Stimulated activated CD4-positive, alpha-beta T cell treated with anti-CD3 and anti-CD28 coated beads, Interleukin-4, amount 100 ng/mL, for 4 hours (primary cell): ENCODE measurements around the gene OCIAD1.
"Not testable (repeated sequence)": the region's sequence is repeated elsewhere in the genome, so short reads cannot be mapped to it uniquely, and the experiment has no call there.

ENCODE experiments used
- DNase-seq, 2 experiments: peaks; one replicate each; pipeline ENCODE4 v3.0.0-alpha.2; 2020

The OCIAD1 gene, protein sequence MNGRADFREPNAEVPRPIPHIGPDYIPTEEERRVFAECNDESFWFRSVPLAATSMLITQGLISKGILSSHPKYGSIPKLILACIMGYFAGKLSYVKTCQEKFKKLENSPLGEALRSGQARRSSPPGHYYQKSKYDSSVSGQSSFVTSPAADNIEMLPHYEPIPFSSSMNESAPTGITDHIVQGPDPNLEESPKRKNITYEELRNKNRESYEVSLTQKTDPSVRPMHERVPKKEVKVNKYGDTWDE

DNA sequence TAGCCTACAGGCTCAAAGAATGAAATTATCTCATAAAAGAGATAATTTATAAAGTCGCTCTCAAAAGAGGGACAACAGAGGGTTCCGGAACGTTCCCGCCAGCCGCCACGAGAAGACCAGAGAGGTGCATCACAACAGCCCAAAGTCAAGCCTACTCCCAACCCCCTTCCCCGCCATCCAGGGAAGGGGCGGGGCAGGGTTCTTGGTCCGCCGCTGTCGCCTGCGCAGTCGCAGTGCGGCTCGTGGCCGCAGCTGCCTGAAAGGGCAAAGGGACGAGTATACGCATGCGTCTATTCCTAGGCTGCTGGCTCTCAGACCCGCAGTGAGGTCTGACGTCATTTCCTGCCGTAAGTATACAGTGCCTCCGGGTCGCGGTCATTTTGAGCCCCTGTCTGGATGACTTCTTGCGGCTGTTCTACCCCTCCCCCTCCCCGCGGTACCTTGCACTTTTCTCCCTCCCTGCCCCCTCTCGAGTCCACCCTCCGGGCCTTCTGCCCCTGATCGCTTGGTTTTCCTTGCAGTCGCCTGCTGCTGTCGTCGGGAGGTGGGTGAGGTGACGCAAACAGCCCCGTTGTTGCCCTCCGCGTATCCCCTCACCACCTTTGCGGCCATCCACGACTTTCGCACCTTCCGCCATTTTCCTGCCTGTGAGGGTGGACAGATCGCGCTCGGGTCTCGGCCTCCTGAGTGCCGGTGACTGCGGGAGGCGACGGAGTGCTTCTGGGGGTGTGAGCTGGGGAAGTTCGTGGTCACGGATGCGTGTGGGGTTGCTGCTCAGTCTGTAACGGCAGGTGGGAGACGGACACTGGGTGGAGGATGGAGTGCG lies at the start of gene OCIAD1:
TSS of gene OCIAD1 (plus strand) at position 383 of the 826 bp plus-strand sequence. CDS start 1,537 bp downstream, outside the sequence.
- peak; percentile 84 to 96 for DNase-seq

DNA sequence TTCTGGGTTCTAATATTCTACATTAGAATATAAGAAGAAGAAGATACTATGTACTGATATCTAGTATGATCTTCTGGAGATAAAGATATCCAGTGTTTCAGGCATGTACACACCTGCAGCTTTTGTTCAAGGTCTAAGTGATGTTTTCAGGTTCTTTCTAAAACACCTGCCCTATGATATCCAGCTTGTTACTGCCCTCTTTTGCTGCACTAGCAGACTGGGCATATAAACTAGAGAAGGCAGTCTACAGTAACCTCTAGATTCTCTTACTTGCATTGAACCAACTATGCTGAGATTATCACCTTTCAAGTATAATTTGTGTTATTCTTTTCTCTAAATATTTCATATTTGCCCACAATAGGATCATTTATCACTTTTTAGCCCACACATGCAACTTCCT lies 48.9 kb upstream of the OCIAD1 start:
- no peak for DNase-seq

DNA sequence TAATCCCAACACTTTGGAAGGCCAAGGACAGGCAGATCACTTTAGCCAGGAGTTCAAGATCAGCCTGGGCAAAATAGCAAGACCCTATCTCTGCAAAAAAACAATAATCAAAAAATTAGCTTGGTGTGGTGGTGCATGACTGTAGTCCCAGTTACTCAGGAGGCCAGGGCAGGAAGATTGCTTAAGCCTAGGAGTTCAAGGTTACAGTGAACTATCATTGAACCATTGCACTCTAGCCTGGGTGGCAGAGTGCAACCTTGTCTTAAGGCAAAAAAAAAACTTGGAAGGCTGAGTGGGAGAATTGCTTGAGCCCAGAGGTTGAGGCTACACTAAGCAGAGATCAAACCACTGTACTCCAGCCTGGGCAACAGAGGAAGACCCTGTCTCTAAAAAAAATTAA lies 45.6 kb upstream of the OCIAD1 start:
- DNase-seq: no peak

DNA sequence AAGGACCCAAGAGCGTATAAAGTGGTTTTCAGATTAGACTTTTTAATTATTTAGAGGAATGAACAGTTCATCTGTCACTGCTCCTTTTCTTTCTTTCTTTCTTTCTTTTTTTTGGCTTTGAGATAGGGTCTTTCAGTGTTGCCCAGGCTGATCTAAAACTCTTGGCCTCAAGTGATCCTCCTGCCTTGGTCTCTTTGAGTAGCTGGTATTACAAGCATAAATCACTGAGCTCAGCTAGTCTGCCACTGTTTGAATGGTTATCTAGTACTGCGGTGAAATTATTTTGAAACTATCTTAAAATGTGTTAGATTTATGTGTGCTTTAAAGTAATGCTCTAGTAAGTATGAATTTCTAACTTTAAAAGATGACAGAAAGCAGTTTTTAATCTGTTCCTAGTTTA lies 44.3 kb upstream of the OCIAD1 start:
- DNase-seq: no peak

DNA sequence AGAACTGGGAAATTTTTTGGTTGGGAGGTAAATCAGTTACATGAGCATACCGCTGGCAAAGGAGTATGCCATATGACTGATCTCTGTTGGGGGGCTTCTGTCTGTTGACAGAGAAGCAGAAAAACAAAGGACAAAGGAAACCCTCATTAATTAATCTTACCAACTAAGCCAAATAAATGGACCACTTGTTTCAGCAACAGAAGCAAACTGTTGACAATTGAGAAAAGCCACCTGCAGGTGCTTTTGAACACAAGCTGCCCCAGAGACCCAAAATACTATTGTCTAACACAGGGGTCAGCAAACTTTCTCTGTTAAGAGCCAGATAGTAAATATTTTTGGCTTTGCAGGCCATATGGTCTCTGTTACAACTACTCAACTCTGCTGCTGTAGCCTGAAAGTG lies 43.8 kb upstream of the OCIAD1 start:
- no peak for DNase-seq

DNA sequence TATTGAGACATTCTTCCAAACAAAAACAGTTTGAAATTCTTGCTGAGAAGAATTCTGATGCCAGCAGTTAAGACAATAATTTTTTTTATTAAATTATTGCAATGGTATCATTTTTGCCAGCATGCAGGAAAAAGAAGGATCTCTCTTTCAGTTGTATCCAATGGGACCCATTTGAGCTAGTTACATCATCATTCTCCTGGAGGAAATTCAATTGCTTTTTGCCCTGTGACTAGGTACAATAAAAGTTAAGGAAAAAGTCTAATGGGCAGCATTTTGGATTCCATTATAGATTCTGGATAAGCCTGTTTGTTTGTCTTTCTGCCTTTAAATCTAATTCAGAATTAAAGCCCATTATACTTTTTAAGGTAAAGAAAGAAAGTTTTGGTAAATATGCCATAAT lies 40.3 kb upstream of the OCIAD1 start:
- no peak for DNase-seq

DNA sequence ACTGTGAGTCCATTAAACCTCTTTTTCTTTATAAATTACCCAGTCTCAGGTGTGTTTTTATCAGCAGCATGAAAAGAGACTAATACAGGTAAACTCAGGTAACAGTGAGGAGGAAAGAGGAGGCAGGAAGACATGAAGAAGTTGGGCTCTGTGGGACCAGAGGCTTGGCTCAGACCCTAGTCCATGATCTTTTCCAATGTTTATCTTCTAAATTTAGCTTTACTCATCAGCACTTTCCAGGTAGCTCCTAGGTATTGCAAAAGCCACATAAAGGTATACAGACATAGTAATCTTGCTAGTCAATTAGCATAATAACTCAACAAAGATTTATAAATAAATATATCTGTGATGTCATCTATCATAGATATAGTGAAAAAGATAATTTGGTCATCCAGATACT lies 39.6 kb upstream of the OCIAD1 start:
- DNase-seq: no peak

DNA sequence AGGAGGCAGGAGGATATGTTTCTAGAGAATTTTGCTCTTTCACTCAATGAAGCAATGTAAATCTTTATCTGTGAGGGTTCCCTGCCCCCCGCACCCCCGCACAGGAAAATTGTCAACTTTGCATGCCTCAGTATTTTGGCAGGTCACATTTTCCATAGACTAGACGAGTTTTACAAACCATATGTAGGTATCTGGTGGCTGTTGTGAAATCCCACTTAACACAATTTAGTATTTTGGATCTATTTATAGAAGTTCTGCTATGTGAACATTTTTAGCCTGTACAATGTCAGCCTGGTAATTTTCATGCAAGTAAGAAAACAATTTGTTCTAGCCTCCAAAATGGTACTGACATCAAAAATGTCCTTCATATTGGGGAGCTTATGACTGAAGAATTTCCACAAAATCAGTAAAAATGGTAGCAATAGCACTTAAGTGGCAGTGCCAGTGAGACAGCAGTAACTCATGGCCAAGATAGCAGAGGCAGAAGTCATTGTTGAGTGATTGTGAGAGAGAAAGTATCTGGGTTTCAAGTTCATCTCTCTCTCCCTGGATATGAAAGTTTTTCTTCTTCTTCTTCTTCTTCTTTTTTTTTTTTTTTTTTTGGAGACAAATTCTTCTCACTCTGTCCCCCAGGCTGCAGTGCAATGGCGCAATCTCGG lies 38.4 kb upstream of the OCIAD1 start:
- peak in 1 of 2 experiments; percentile 25 for DNase-seq

DNA sequence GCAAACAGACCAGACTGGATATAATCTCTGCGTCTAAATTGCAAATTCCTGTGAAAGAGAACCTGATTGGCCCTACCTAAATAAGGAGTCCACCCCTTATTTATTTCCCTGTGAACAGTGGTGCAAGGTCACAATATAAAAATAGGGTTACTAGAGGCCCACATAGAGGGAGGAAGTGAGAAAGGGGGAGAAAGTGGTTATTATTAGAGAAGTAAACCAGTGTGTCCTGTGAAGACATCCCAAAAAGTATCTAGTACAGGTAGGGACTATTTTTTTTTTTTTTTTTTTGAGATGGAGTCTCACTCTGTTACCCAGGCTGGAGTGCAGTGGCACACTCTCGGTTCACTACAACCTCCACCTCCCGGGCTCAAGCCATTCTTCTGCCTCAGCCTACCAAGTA lies 35.8 kb upstream of the OCIAD1 start:
- DNase-seq: no peak

DNA sequence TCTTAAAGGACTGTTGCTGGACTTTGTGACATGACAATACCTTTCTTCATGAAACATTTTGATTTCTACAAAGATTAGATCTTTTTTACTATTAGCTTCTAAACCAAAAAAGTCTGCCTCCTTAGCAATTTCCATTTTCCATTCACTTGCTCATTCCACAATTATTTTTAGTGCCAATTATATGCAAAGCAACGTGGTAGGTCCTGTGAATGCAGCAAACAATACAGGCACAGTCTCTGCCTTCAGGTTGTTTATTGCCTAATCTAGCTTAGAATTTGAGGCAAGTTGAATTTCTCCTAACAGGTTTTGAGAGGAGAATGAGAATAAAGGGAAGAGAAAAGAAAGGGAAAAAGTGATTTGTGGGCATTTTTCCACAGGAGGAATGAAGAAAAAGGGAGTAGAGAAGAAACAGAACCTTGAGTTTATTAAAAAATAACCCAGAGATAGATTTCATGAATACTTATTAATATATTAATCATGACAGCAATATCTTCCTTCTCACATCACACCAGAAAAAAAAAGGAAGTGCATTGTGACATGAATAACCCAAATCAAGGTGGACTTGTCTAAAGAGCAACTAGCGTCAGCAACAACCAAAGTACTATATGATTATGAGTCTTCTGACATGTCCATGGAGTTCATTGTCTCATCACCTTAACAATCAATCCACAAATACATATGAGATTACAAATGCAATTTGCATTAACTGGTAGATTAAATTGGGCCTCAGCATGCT lies 34.5 kb upstream of the OCIAD1 start:
- DNase-seq: no peak

DNA sequence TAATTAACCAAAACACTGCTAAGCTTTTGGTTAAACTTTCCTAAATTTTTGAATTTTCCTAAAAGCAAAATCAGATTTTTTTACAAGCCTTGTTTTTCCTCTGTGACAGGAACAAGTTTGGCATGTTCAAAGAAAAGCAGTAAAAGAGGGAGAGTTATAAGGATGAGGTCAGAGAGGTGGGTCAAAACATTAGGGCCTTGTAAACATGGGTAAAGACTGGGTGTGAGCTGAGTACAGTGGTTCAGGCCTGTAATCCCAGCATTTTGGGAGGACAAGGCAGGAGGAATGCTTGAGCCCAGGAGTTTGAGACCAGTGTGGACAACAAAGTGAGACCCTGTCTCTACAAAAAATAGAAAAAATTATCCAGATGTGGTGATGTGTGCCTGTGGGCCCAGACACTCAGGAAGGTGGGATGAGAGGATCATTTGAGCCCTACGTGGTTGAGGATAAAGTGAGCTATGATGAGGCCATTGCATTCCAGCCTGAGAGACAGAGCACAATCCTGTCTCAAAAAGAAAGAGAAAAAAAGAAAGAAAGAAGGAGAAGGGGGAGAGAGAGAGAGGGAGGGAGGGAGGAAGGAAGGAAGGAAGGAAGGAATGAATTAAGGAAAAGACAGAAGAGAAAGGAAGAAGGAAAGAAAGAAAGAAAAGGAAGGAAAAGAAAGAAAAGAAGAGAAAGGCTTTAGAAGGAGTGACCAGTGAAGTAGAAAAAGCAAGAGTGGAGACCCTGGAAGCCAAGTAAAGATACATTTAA lies 33.8 kb upstream of the OCIAD1 start:
- no peak for DNase-seq

DNA sequence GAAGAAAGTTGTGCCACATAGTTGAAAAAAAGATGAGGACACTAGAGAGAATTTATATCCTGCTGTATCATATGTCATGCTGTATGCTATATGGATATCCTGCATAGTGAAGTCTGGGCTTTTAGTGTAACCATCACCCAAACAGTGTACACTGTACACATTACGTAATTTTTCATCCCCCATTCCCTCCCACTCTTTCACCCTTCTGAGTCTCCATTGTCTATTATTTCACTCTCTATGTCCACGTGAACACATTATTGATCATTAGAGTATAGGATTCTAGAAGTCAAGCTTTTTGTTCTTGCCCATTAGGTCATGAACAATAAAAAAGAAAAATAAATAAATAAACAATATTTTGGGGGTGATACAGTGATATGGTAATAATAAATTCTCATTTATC lies 32.8 kb upstream of the OCIAD1 start:
- no peak for DNase-seq

DNA sequence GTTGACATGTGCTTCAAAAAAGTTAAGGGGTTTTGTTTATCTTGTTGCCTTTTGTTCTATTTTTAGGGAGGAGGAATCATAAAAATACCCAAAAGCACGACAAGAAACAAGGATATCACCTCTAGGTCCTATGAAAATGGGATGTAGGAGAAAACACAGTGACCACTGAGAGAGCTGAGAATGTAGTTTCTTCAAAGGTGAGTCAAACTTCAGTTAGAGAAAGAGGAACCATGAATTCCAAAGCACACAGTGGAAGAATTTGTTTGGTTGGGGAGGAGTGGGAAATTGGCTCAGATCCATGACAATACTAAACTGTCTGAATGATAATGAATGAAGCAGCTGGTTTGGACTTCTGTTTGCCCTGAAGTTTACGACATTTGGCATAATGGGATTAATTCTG lies 31.7 kb upstream of the OCIAD1 start:
- DNase-seq: no peak

DNA sequence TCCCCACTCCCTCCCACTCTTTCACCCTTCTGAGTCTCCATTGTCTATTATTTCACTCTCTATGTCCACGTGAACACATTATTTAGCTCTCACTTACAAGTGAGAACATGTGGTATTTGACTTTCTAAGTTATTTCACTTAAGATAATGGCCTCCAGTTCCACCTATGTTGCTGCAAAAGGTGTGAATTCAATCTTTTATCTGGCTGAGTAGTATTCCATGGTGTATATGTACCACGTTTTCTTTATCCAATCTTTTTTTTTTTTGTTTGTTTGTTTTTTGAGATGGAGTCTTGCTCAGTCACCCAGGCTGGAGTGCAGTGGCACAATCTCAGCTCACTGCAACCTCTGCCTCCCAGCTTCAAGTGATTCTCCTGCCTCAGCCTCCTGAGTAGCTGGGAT lies 30.7 kb upstream of the OCIAD1 start:
- DNase-seq: not testable (repeated sequence)

DNA sequence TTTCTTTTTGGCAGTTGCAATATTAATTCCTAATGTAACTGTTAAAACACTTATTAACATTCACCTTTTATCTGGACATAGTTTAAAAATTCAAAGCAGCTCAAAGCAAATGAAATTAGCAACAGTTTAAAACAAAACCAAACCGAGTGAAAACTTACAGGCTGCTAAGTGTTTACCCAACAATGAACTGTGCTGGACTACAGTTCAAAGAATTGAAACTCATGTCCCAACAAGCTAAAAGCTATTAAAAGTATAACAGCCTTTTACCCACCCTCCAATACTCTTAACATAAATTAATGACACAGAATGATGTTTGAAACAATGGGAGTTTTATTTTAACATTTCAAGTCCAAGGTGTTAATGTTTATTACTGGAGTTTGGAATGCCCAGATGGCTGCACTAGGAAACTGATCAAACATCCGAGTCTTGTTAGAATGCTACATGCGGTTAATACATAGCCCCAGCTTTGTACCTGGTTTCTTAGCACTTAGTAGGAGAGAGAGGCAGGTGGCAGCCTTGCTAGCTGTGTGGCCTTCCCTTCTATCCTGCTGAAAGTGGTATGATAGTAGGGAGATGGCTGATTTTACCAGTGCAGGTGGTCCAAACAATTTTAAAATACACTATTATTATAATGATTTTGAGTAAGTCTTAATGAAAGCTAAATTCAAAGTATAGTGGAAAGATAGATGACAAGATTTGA lies 29.7 kb upstream of the OCIAD1 start:
- no peak for DNase-seq

DNA sequence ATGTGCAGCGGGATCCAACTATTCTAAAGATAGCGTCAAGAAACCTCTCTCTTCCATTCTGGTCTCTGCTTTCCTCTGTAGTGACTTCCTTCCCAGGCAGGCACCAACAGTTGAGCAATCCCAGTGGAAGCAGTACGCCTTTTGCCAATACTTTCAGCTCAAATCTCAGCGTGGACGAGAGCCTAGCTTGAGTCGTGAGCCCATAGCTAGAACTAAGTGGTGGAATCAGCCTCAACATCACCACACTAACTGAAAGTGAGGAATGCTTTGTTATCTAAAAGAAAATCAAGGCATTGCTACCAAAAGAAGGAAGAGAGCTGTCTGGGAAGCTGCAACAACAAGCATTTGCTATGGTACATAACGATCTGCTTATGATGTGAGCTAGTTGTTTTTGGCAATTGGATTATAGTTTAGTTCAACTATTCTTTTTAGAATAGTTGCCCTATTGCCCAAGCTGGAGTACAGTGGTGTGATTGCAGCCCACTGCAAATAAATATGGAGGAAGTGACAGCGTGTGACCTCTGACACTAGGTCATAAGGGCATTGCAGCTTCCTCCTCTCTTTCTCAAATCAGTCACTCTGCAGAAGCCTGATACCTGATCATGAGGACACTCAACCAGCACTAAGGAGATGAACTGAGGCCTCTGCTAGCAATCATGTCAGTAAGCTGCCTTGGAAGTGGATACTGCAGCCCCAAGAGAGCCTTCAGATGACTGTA lies 26.1 kb upstream of the OCIAD1 start:
- no peak for DNase-seq

DNA sequence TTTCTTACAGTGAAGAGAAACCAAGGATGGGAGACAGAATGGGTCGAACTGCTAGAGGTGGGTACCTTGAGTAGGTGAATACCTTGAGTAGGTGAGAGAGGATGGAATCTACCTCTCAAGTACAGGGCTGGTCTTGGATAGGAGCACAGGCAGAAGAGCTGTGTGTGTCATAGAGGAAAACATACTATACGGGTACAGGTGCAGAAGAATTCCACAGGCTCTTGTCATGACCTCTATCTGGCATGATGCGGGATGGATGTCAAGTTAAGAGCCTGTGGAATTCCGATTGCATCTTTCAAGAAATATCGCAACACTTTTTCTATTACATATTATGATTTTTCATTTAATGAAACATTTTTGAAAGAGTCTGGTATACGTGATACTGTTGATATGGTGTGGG lies 18.0 kb upstream of the OCIAD1 start:
- no peak for DNase-seq

DNA sequence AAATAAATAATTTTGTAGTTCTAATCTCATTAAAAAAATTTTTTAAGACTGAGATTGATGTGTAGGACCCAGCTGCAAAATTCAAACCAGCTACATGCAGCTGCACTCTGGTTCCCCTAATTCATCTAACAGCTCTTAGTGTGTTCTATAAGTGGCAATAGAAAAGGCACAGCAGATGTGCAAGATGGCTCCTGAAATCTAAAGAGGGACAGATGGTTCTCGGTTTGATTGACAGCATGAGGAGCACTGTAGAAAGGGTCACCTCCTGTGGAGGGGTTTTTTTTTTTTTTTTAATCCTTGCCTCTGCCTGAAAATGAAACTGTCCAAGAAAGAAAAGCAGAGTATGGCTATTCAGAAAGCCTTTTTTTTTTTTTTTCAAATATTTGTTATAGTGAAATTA lies 16.9 kb upstream of the OCIAD1 start:
- DNase-seq: no peak

DNA sequence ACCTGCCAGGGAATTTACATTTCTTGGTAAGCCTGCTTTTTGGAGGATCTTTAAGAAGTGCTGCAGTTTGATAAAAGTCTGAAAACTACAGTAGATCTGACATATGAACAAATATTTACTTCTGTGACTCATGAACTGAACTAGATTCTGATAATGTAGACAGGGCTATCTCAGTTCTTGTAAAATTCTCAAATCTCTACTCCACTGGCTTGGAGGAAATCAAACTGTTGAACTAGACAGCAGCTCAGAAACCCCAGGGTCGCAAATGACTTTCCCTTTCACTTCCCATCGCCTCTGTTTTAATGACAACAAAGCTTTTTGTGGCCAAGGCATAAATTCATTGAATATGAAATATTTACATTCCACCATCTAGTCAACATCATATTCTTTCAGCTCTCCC lies 15.4 kb upstream of the OCIAD1 start:
- DNase-seq: no peak

DNA sequence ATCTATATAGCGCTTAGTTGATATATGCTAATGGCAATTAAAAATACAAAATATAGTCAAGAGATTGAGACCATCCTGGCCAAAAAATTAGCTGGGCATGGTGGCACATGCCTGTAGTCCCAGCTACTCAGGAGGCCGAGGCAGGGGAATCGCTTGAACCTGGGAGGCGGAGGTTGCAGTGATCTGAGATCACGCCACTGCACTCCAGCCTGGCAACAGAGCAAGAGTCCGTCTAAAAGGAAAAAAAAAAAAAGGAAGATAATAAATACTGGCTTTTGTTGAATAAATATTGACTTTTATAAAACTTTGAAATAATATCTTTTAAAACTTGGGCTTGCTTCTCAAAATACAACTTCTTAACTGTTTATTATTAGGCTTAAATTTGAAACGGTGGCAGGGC lies 14.6 kb upstream of the OCIAD1 start:
- not testable (repeated sequence) for DNase-seq

DNA sequence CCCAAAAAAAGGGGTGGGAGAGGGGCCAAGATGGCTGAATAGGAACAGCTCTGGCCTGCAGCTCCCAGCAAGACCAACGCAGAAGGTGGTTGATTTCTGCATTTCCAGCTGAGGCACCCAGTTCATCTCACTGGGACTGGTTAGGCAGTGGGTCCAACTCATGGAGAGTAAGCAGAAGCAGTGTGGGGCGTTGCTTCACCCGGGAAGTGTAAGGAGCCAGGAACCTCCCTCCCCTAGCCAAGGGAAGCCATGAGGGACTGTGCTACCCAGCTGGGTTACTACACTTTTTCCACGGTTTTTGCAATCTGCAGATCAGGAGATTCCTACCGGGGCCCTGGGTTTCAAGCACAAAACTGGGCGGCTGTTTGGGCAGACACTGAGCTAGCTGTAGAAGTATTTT lies 13.9 kb upstream of the OCIAD1 start:
- no peak for DNase-seq
